H9 (cell line): Measurements from ENCODE around the gene SGCE. TPM values are rescaled to one million over a fixed set of nuclear protein-coding genes. Genes with fewer than 3 reads are reported as not detected.

Experiments used
- DNase-seq: peaks from one replicate; pipeline ENCODE4 v3.0.0-alpha.2; 2017
- H2AFZ ChIP-seq: one replicate; pipeline ENCODE4 v1.6.1; 2013; ENCODE audit warnings: mild to moderate bottlenecking, low read length, control low read depth, moderate library complexity
- H2AK5ac ChIP-seq: 2 replicates; pipeline ENCODE4 v1.6.1; 2013; ENCODE audit warnings: low read length, control low read depth, mixed read lengths; ENCODE audit not compliant: insufficient read length
- H2BK120ac ChIP-seq: one replicate; pipeline ENCODE4 v1.6.1; 2013; ENCODE audit warnings: low read depth, mild to moderate bottlenecking, low read length, control low read depth, inconsistent platforms; ENCODE audit not compliant: poor library complexity, severe bottlenecking
- H2BK12ac ChIP-seq: 2 replicates; pipeline ENCODE4 v1.6.1; 2013; ENCODE audit warnings: low read length, control low read depth, mixed read lengths, low read depth; ENCODE audit not compliant: insufficient read length
- H2BK15ac ChIP-seq: 2 replicates; pipeline ENCODE4 v1.6.1; 2013; ENCODE audit warnings: low read depth, low read length, control low read depth
- H2BK20ac ChIP-seq: one replicate; pipeline ENCODE4 v1.6.1; 2013; ENCODE audit warnings: low read depth, mild to moderate bottlenecking, low read length, control low read depth, inconsistent platforms; ENCODE audit not compliant: poor library complexity, severe bottlenecking
- H2BK5ac ChIP-seq: 2 replicates; pipeline ENCODE4 v1.6.1; 2013; ENCODE audit warnings: low read length, control low read depth, mixed read lengths; ENCODE audit not compliant: insufficient read length
- H3K14ac ChIP-seq: 2 replicates; pipeline ENCODE4 v1.6.1; 2013; ENCODE audit warnings: low read length, control low read depth; ENCODE audit not compliant: insufficient read depth
- H3K18ac ChIP-seq: 2 replicates; pipeline ENCODE4 v1.6.1; 2013; ENCODE audit warnings: low read depth, mild to moderate bottlenecking, mixed read lengths, low read length, control low read depth; ENCODE audit not compliant: insufficient read length
- H3K23ac ChIP-seq: 2 replicates; pipeline ENCODE4 v1.6.1; 2013; ENCODE audit warnings: low read length, control low read depth, mixed read lengths, low read depth; ENCODE audit not compliant: insufficient read length
- H3K23me2 ChIP-seq: 2 replicates; pipeline ENCODE4 v1.6.1; 2013; ENCODE audit warnings: low read depth, mild to moderate bottlenecking, mixed read lengths, low read length, control low read depth; ENCODE audit not compliant: insufficient read length, poor library complexity, severe bottlenecking
- H3K27ac ChIP-seq: 2 replicates; pipeline ENCODE4 v1.5.1; 2013; ENCODE audit warnings: low read length, control low read depth, mixed read lengths, low read depth; ENCODE audit not compliant: insufficient read length
- H3K27me3 ChIP-seq: 2 replicates; pipeline ENCODE4 v1.6.1; 2013; ENCODE audit warnings: low read length, control low read depth, inconsistent platforms; ENCODE audit not compliant: insufficient read depth
- H3K4ac ChIP-seq: 2 replicates; pipeline ENCODE4 v1.6.1; 2013; ENCODE audit warnings: low read depth, mild to moderate bottlenecking, control low read depth, inconsistent platforms, low read length, moderate library complexity
- H3K4me1 ChIP-seq: 2 replicates; pipeline ENCODE4 v1.6.1; 2013; ENCODE audit warnings: low read length, control low read depth, inconsistent platforms; ENCODE audit not compliant: insufficient read depth
- H3K4me2 ChIP-seq: 2 replicates; pipeline ENCODE4 v1.6.1; 2013; ENCODE audit warnings: low read length, control low read depth, mixed read lengths; ENCODE audit not compliant: insufficient read length, insufficient read depth
- H3K56ac ChIP-seq: 2 replicates; pipeline ENCODE4 v1.6.1; 2013; ENCODE audit warnings: low read depth, mild to moderate bottlenecking, mixed read lengths, low read length, control low read depth; ENCODE audit not compliant: insufficient read length
- H3K79me1 ChIP-seq: 2 replicates; pipeline ENCODE4 v1.6.1; 2013; ENCODE audit warnings: low read depth, mild to moderate bottlenecking, moderate library complexity, low read length, control low read depth, inconsistent platforms; ENCODE audit not compliant: insufficient read depth, poor library complexity, severe bottlenecking
- H3K79me2 ChIP-seq: 2 replicates; pipeline ENCODE4 v1.6.1; 2013; ENCODE audit warnings: low read length, control low read depth, inconsistent platforms; ENCODE audit not compliant: insufficient read depth
- H3K9ac ChIP-seq: 2 replicates; pipeline ENCODE4 v1.6.1; 2013; ENCODE audit warnings: low read length, control low read depth, mixed read lengths; ENCODE audit not compliant: insufficient read length; ENCODE audit errors: extremely low read depth
- H3K9me3 ChIP-seq: one replicate; pipeline ENCODE4 v1.6.1; 2013; ENCODE audit warnings: low read depth, low read length, inconsistent platforms; ENCODE audit not compliant: control insufficient read depth
- H3T11ph ChIP-seq: one replicate; pipeline ENCODE4 v1.6.1; 2013; ENCODE audit warnings: mild to moderate bottlenecking, low read length, control low read depth, inconsistent platforms
- H4K20me1 ChIP-seq: one replicate; pipeline ENCODE4 v1.6.1; 2013; ENCODE audit not compliant: control insufficient read depth, insufficient read length, insufficient read depth
- H4K5ac ChIP-seq: 2 replicates; pipeline ENCODE4 v1.6.1; 2013; ENCODE audit warnings: low read depth, mild to moderate bottlenecking, mixed read lengths, low read length, control low read depth; ENCODE audit not compliant: insufficient read length
- H4K8ac ChIP-seq: replicated peaks from 2 replicates; pipeline ENCODE4 v1.6.1; 2013; ENCODE audit warnings: low read length, control low read depth, mixed read lengths, low read depth; ENCODE audit not compliant: insufficient read length
- H4K91ac ChIP-seq: 2 replicates; pipeline ENCODE4 v1.6.1; 2013; ENCODE audit warnings: low read depth, mild to moderate bottlenecking, moderate library complexity, mixed read lengths, low read length, control low read depth; ENCODE audit not compliant: insufficient read length
- H3K27ac Mint-ChIP-seq, 3 experiments: 2 replicates in 2 of 3; 3 replicates in 1 of 3; pipeline ENCODE4 v1.8.0; 2020 to 2021; ENCODE audit warnings: mixed read lengths in 3 of 3, mild to moderate bottlenecking in 1 of 3, moderate library complexity in 1 of 3
- H3K27me3 Mint-ChIP-seq: 2 replicates; pipeline ENCODE4 v1.8.0; 2021; ENCODE audit warnings: low read depth, mild to moderate bottlenecking, moderate library complexity, mixed read lengths
- H3K36me3 Mint-ChIP-seq, 3 experiments: 2 replicates in 2 of 3; 3 replicates in 1 of 3; pipeline ENCODE4 v1.8.0; 2020 to 2021; ENCODE audit warnings: low read depth in 3 of 3, mixed read lengths in 3 of 3; ENCODE audit not compliant: insufficient read depth in 1 of 3
- H3K4me1 Mint-ChIP-seq, 2 experiments: 2 replicates each; pipeline ENCODE4 v1.8.0; 2020; ENCODE audit warnings: mixed read lengths in 2 of 2
- H3K4me3 Mint-ChIP-seq, 2 experiments: 2 replicates in 1 of 2; 3 replicates in 1 of 2; pipeline ENCODE4 v1.8.0; 2020 to 2021; ENCODE audit warnings: mild to moderate bottlenecking in 2 of 2, mixed read lengths in 2 of 2, moderate library complexity in 1 of 2
- H3K9me3 Mint-ChIP-seq, 2 experiments: 2 replicates in 1 of 2; 3 replicates in 1 of 2; pipeline ENCODE4 v1.8.0; 2020; ENCODE audit warnings: mild to moderate bottlenecking in 2 of 2, mixed read lengths in 2 of 2, moderate library complexity in 1 of 2
- WGBS: extraction: QIAGEN DNeasy Blood & Tissue Kit; methylation state at CpG from one replicate; pipeline ENCODE4 v1.1.7; 2013; ENCODE audit warnings: missing lambda C conversion rate, low lambda C conversion rate, mixed read lengths; ENCODE audit not compliant: insufficient read length; ENCODE audit errors: extremely low coverage; 5-methylcytosine and 5-hydroxymethylcytosine counted together
- total RNA-seq: library from RNA; stranded (reverse); gene quantifications from 2 replicates; pipeline ENCODE4 v1.2.1, GENCODE V29; 2021
- TF ChIP-seq, protein P1 (sequence below): fragments of 200-600 bp; sonication (generic); conservative IDR thresholded peaks from 3 replicates; pipeline ENCODE4 v1.8.0; 2021; ENCODE audit warnings: antibody characterized with exemption, mild to moderate bottlenecking

SGCE gene
- total RNA-seq, 1 experiment from 2014 or later, result 30.5 TPM

DNA sequence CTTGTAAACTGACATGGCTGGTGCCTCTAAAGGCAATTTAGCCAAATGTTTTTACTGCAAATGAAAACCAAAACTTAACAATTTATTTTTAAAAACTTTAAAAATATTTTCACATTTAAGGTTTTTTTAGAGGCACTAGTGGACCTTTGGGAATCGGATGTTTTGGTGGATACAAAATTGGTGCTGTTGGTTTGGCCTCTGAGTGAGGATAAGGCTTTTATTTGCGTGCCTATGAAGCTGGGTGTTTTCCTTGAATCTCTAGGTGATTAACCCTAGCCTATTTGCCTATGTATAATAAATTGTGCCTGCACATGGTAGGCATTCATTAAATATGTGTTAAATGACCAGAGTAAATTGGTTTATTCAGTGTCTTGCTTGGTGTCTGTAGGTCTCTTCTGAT lies 2.9 kb upstream of the SGCE start:
- no peak overlapping the region for H2BK20ac ChIP-seq
- H2AK5ac ChIP-seq, result no peak overlapping the region
- no peak overlapping the region for H2AFZ ChIP-seq
- WGBS, result no CpG with 5 or more reads among the region's 2 CpGs
- no peak overlapping the region for H2BK15ac ChIP-seq
- H2BK12ac ChIP-seq, result no peak overlapping the region
- Mint-ChIP-seq H3K27me3 (peaks cover 12% of the 10 kb centered on the region), H3K4me3 (no peak overlapping the region), H3K36me3 (peaks cover 19 to 22% (median 20%) of the 10 kb centered on the region in 3 experiments), H3K27ac (peak overlapping the region in 1 of 3 experiments; percentile 63; a peak in 1 of 7 replicates), H3K4me1 (peaks cover 14 to 20% of the 10 kb centered on the region in 2 experiments; a peak in 3 of 4 replicates), H3K9me3 (peaks cover 18 to 19% of the 10 kb centered on the region in 2 experiments)
- H4K8ac ChIP-seq, result no peak overlapping the region
- H3K23me2 ChIP-seq, result peaks cover 13% of the 10 kb centered on the region
- H3K14ac ChIP-seq, result no peak overlapping the region
- no peak overlapping the region for H3T11ph ChIP-seq
- peaks cover 7% of the 10 kb centered on the region; the same call in 1 of the 2 replicates for H3K79me2 ChIP-seq
- TF ChIP-seq, protein P1, sequence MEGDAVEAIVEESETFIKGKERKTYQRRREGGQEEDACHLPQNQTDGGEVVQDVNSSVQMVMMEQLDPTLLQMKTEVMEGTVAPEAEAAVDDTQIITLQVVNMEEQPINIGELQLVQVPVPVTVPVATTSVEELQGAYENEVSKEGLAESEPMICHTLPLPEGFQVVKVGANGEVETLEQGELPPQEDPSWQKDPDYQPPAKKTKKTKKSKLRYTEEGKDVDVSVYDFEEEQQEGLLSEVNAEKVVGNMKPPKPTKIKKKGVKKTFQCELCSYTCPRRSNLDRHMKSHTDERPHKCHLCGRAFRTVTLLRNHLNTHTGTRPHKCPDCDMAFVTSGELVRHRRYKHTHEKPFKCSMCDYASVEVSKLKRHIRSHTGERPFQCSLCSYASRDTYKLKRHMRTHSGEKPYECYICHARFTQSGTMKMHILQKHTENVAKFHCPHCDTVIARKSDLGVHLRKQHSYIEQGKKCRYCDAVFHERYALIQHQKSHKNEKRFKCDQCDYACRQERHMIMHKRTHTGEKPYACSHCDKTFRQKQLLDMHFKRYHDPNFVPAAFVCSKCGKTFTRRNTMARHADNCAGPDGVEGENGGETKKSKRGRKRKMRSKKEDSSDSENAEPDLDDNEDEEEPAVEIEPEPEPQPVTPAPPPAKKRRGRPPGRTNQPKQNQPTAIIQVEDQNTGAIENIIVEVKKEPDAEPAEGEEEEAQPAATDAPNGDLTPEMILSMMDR, result no peak
- H3K18ac ChIP-seq, result no peak overlapping the region
- H3K56ac ChIP-seq, result no peak overlapping the region
- H3K4me1 ChIP-seq, result no peaks in the 10 kb centered on the region
- H3K27ac ChIP-seq, result no peak overlapping the region
- H4K91ac ChIP-seq, result no peak overlapping the region
- H3K23ac ChIP-seq, result no peak overlapping the region
- H4K20me1 ChIP-seq, result no peaks in the 10 kb centered on the region
- no peak overlapping the region for H2BK5ac ChIP-seq
- H3K4me2 ChIP-seq, result no peak overlapping the region
- no peak overlapping the region for H3K4ac ChIP-seq
- H3K79me1 ChIP-seq, result no peaks in the 10 kb centered on the region
- no peaks in the 10 kb centered on the region for H3K27me3 ChIP-seq
- no peaks in the 10 kb centered on the region for H3K9me3 ChIP-seq
- no peak overlapping the region for H2BK120ac ChIP-seq
- no peak for DNase-seq
- no peak overlapping the region for H3K9ac ChIP-seq
- H4K5ac ChIP-seq, result no peak overlapping the region
